ENCODE results near the gene MTHFD2.
A peak's percentile ranks its signal among the peaks of the same experiment; 100 is the strongest.
"Not testable (repeated sequence)": the region's sequence is repeated elsewhere in the genome, so short reads cannot be mapped to it uniquely, and the experiment has no call there.

The MTHFD2 gene

DNA sequence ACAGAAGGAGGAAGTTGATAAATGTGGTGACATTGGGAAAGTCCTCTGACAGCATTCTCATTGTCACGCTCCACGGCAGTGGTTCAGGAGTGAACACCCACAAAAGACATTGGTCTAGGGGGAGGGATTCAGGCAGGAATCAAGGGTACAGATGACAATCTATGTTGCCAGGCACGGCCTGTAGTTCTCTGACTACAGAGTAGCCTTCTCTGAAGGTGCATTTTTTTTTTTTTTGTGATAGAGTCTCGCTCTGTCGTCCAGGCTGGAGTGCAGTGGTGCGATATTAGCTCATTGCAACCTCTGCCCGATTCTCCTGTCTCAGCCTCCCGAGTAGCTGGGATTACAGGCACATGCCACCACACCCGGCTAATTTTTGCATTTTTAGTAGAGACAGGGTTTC, 12.4 kb upstream of the MTHFD2 start:
- peak overlapping the region; percentile 27 for H3K4me3 Mint-ChIP-seq
- peak overlapping the region; percentile 74 for H3K27ac Mint-ChIP-seq
- DNase-seq: peak; percentile 46
- peak; percentile 90 for ATAC-seq
- no peaks in the 10 kb centered on the region for H3K36me3 Mint-ChIP-seq (ENCODE audit: low read depth)
- no peaks in the 10 kb centered on the region for H3K9me3 Mint-ChIP-seq
- H3K27me3 Mint-ChIP-seq: no peaks in the 10 kb centered on the region
- H3K4me1 Mint-ChIP-seq: peaks cover 22% of the 10 kb centered on the region

- not testable (repeated sequence) for H3K9me3 Mint-ChIP-seq; H3K36me3 Mint-ChIP-seq (ENCODE audit: low read depth); ATAC-seq; H3K4me3 Mint-ChIP-seq; H3K27me3 Mint-ChIP-seq; DNase-seq; H3K27ac Mint-ChIP-seq
- peaks cover 19% of the 10 kb centered on the region for H3K4me1 Mint-ChIP-seq
These were observed 11.7 kb upstream of the MTHFD2 start for GRCh38 chr2:74186706-74187105.

GRCh38 chr2:74188018-74188601, 10.3 kb upstream of the MTHFD2 start:
- ATAC-seq: no peak
- H3K4me1 Mint-ChIP-seq: peaks cover 16% of the 10 kb centered on the region
- no peaks in the 10 kb centered on the region for H3K9me3 Mint-ChIP-seq
- no peaks in the 10 kb centered on the region for H3K36me3 Mint-ChIP-seq (ENCODE audit: low read depth)
- H3K27ac Mint-ChIP-seq: no peak overlapping the region
- H3K27me3 Mint-ChIP-seq: no peaks in the 10 kb centered on the region
- no peak for DNase-seq
- H3K4me3 Mint-ChIP-seq: no peak overlapping the region

DNA sequence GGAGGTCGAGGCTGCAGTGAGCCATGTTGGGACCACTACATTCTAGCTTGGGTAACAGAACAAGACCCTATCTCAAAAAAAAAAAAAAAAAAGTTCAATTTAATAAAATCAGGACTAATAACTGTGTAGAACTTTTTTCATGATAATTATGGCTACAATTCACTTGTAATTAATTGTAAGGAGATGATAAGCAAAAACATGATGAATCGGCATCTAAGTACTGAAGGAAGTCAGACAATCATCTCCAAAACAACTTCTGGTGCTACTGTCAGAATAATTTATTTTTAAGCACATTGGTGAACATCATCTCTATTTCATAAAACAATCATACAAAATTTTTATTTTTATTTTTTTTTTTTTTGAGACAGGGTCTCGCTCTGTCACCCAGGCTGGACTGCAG, 9.7 kb upstream of the MTHFD2 start:
- H3K4me1 Mint-ChIP-seq: peaks cover 15% of the 10 kb centered on the region

GRCh38 chr2:74191596-74192380, 6.6 kb upstream of the MTHFD2 start:
- Mint-ChIP-seq H3K9me3 (no peaks in the 10 kb centered on the region), H3K27ac (no peak overlapping the region), H3K4me1 (no peaks in the 10 kb centered on the region)

More for the DNA sequence above, 9.7 kb upstream of the MTHFD2 start:
- H3K9me3 Mint-ChIP-seq: no peaks in the 10 kb centered on the region
- H3K4me3 Mint-ChIP-seq: no peak overlapping the region
- H3K36me3 Mint-ChIP-seq (ENCODE audit: low read depth): no peaks in the 10 kb centered on the region
- ATAC-seq (no peak), DNase-seq (no peak)
- H3K27ac Mint-ChIP-seq: no peak overlapping the region
- H3K27me3 Mint-ChIP-seq: no peaks in the 10 kb centered on the region

DNA sequence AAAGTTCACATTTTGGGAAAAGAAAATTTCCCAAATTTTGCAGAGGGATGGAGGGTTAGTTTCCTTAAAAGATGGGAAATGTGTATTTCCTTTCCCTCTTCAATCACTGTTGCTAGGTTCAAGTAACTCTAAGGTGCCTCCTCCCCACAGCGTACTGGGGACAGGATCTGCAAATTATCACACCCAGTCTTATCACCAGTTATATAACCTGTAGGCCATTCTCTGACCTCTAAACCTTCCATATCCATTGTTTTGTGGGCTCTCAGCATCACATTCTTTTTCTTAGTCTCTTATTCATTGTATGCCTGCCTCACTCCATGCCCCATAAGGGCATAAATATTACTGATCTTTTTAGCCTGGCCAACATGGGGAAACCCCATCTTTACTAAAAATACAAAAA, 3.6 kb upstream of the MTHFD2 start:
- no peak overlapping the region for H3K4me3 Mint-ChIP-seq
- peaks cover 11% of the 10 kb centered on the region for H3K36me3 Mint-ChIP-seq (ENCODE audit: low read depth)
- ATAC-seq (no peak), DNase-seq (no peak)
- no peak overlapping the region for H3K27ac Mint-ChIP-seq
- peaks cover 21% of the 10 kb centered on the region for H3K4me1 Mint-ChIP-seq
- no peaks in the 10 kb centered on the region for H3K9me3 Mint-ChIP-seq
- H3K27me3 Mint-ChIP-seq: no peaks in the 10 kb centered on the region

More at GRCh38 chr2:74191596-74192380, 6.6 kb upstream of the MTHFD2 start:
- Mint-ChIP-seq H3K36me3 (ENCODE audit: low read depth) (no peaks in the 10 kb centered on the region), H3K27me3 (no peaks in the 10 kb centered on the region), H3K4me3 (no peak overlapping the region)
- no peak for ATAC-seq
- DNase-seq: no peak

GRCh38 chr2:74197049-74197448, 1.4 kb upstream of the MTHFD2 start:
- DNase-seq: no peak
- ATAC-seq: no peak
- Mint-ChIP-seq H3K27me3 (no peaks in the 10 kb centered on the region), H3K4me1 (peaks cover 40% of the 10 kb centered on the region), H3K36me3 (ENCODE audit: low read depth) (peaks cover 30% of the 10 kb centered on the region), H3K27ac (peak overlapping the region; percentile 100), H3K4me3 (peak overlapping the region; percentile 2), H3K9me3 (no peaks in the 10 kb centered on the region)

- peak overlapping the region; percentile 100 for H3K27ac Mint-ChIP-seq
- H3K36me3 Mint-ChIP-seq (ENCODE audit: low read depth): peaks cover 37% of the 10 kb centered on the region
- H3K9me3 Mint-ChIP-seq: no peaks in the 10 kb centered on the region
- no peaks in the 10 kb centered on the region for H3K27me3 Mint-ChIP-seq
- H3K4me3 Mint-ChIP-seq: peak overlapping the region; percentile 99
- DNase-seq: no peak
- peaks cover 48% of the 10 kb centered on the region for H3K4me1 Mint-ChIP-seq
- no peak for ATAC-seq
These were observed 373 bp upstream of the MTHFD2 start for GRCh38 chr2:74198023-74198460.

- Mint-ChIP-seq H3K27ac (peak overlapping the region; percentile 100), H3K36me3 (ENCODE audit: low read depth) (peaks cover 50% of the 10 kb centered on the region), H3K9me3 (no peaks in the 10 kb centered on the region), H3K4me1 (peaks cover 60% of the 10 kb centered on the region), H3K27me3 (no peaks in the 10 kb centered on the region), H3K4me3 (peak overlapping the region; percentile 99)
- ATAC-seq (no peak), DNase-seq (no peak)
These were observed 873 bp downstream of the MTHFD2 start for GRCh38 chr2:74199275-74199701.

DNA sequence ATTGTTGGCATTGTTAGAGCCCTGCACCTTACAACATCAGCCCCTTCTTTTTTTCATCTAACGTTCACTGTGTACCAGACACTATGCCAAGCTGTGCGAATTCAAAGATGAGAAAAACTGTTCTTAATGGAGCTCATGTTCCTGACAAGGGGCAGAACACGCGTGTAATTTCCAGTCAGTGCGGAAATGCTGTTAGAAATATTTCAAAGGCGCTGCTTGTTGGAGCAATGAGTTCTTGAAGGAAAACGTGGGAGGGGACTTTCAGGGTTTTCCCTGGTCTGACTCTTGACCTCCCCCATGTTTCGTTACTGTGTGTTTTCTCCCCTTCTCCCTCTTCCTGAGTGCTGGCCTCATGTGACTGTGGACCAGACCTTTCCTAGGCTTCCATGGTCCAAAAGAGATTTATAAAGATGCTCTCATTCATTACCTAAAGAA, 1.5 kb downstream of the MTHFD2 start:
- Mint-ChIP-seq H3K4me3 (peak overlapping the region; percentile 99), H3K4me1 (peaks cover 66% of the 10 kb centered on the region)

DNA sequence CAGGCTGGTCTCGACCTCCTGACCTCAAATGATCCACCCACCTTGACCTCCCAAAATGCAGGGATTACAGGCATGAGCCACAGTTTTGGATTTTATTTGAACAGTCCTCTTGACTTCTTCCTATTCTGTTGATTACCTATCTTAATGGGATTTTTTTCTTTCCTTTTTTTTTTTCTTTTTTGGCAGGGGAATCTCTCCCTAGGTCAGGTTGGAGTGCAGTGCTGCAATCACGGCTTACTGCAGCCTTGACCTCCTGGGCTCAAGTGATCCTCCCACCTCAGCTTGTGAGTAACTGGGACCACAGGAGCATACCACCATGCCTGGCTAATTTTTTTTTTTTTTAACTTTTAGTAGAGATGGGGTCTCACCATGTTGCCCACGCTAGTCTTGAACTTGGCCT, 2.8 kb downstream of the MTHFD2 start:
- peak overlapping the region; percentile 100 for H3K27ac Mint-ChIP-seq
- ATAC-seq (no peak), DNase-seq (no peak)
- H3K36me3 Mint-ChIP-seq (ENCODE audit: low read depth): peaks cover 66% of the 10 kb centered on the region
- H3K27me3 Mint-ChIP-seq: no peaks in the 10 kb centered on the region
- H3K4me3 Mint-ChIP-seq: peak overlapping the region; percentile 99
- no peaks in the 10 kb centered on the region for H3K9me3 Mint-ChIP-seq
- peaks cover 80% of the 10 kb centered on the region for H3K4me1 Mint-ChIP-seq

More for the DNA sequence above, 1.5 kb downstream of the MTHFD2 start:
- peaks cover 54% of the 10 kb centered on the region for H3K36me3 Mint-ChIP-seq (ENCODE audit: low read depth)
- DNase-seq (peak; percentile 27), ATAC-seq (no peak)
- peak overlapping the region; percentile 100 for H3K27ac Mint-ChIP-seq
- H3K27me3 Mint-ChIP-seq: no peaks in the 10 kb centered on the region
- H3K9me3 Mint-ChIP-seq: no peaks in the 10 kb centered on the region

DNA sequence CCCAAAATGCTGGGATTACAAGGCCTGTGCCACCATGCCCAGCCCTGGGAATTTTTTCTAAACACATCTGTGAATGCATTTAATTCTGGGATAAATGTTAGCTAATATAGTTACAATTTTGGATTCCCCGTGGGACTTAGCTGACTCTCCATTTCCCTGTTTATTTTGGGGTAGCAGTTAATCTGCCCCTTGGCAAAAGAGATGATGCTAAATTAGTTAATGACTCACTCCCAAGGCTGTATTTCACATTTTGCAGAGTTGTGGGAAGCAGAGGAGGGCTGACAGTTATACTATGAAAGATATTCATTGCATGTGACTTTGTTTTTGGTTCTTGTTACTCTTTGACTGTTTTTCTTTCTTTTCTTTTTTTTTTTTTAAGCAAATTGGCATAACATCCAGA, 3.2 kb downstream of the MTHFD2 start:
- H3K27me3 Mint-ChIP-seq: no peaks in the 10 kb centered on the region
- DNase-seq (no peak), ATAC-seq (no peak)
- peaks cover 84% of the 10 kb centered on the region for H3K4me1 Mint-ChIP-seq
- H3K36me3 Mint-ChIP-seq (ENCODE audit: low read depth): peaks cover 70% of the 10 kb centered on the region
- no peaks in the 10 kb centered on the region for H3K9me3 Mint-ChIP-seq
- H3K27ac Mint-ChIP-seq: peak overlapping the region; percentile 100
- H3K4me3 Mint-ChIP-seq: peak overlapping the region; percentile 99

DNA sequence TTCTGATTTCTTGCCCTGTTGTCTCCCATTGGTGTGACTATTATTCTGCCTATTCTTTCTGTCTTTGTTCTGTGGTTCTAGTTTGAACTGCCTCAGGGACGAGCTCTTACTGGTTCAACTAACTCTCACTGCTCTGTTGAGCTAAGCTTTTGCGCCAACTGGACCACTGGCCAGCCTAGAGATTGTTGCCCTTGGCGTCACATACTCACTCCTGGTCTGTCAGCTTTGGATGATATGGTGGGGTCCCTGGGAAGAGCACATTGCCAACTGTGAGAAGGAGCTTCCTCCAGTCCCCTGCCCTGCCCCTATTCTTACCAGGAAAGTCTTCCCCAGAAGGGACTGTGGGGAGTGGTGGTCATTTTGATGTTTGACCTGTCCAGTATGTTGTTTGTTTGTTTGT, 6.0 kb downstream of the MTHFD2 start:
- DNase-seq: no peak
- Mint-ChIP-seq H3K27me3 (no peaks in the 10 kb centered on the region), H3K4me1 (peaks cover 81% of the 10 kb centered on the region), H3K36me3 (ENCODE audit: low read depth) (peaks cover 87% of the 10 kb centered on the region), H3K9me3 (no peaks in the 10 kb centered on the region), H3K27ac (peak overlapping the region; percentile 95), H3K4me3 (peak overlapping the region; percentile 64)
- no peak for ATAC-seq

DNA sequence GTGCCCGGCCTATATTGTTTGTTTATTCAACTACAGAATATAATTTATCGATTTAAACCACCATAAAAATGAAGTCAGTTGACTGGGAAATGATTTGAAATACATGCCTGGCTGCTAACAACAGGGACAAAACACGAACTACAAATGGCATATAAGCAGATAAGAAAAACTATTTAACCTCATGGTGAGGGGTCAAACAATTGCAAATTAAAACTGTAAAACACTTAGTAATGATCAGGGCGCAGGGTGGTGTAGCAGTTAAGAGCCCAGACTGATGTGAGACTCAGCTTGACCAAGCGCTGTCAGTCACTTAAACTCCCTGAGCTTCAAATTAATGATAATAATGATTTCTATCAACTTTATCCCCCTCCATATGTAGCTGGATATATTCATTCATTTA, 6.7 kb downstream of the MTHFD2 start:
- no peak for ATAC-seq
- no peaks in the 10 kb centered on the region for H3K27me3 Mint-ChIP-seq
- no peaks in the 10 kb centered on the region for H3K9me3 Mint-ChIP-seq
- peaks cover 87% of the 10 kb centered on the region for H3K36me3 Mint-ChIP-seq (ENCODE audit: low read depth)
- DNase-seq: no peak
- peak overlapping the region; percentile 95 for H3K27ac Mint-ChIP-seq
- peak overlapping the region; percentile 64 for H3K4me3 Mint-ChIP-seq
- peaks cover 78% of the 10 kb centered on the region for H3K4me1 Mint-ChIP-seq

DNA sequence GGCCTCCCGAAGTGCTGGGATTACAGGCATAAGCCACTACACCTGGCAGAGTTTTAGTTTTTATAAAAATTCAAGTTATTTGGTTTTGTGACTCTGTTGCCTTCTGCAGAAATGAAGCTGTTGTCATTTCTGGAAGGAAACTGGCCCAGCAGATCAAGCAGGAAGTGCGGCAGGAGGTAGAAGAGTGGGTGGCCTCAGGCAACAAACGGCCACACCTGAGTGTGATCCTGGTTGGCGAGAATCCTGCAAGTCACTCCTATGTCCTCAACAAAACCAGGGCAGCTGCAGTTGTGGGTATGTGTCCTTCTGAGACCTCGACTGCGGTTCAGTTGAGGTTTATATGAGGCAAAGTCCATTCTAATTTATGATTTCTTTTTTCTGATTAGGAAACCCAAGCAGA, 7.2 kb downstream of the MTHFD2 start:
- Mint-ChIP-seq H3K4me1 (peaks cover 74% of the 10 kb centered on the region), H3K36me3 (ENCODE audit: low read depth) (peaks cover 86% of the 10 kb centered on the region), H3K4me3 (peak overlapping the region; percentile 64), H3K27ac (peak overlapping the region; percentile 95), H3K9me3 (no peaks in the 10 kb centered on the region), H3K27me3 (no peaks in the 10 kb centered on the region)
- no peak for DNase-seq
- peak; percentile 29 for ATAC-seq
